HEK293 (cell line): ENCODE results near the gene LONP2.

Experiments
- CTCF ChIP-seq: fragments of 450-650 bp; formaldehyde crosslinking; IDR thresholded peaks from 2 replicates; pipeline ENCODE4 v1.5.1; 2016; ENCODE audit warnings: missing biosample characterization, missing genetic modification characterization
- REPIN1 ChIP-seq: fragments of 450-650 bp; formaldehyde crosslinking; IDR thresholded peaks from 2 replicates; pipeline ENCODE4 v1.5.1; 2017; ENCODE audit warnings: missing biosample characterization, missing genetic modification characterization, low read depth
- WT1 ChIP-seq: fragments of 450-650 bp; formaldehyde crosslinking; IDR thresholded peaks from 2 replicates; pipeline ENCODE4 v1.5.1; 2016; ENCODE audit warnings: missing biosample characterization, missing genetic modification characterization
- YY1 ChIP-seq: fragments of 450-650 bp; formaldehyde crosslinking; IDR thresholded peaks from 2 replicates; pipeline ENCODE4 v1.5.1; 2018; ENCODE audit warnings: missing biosample characterization, missing genetic modification characterization
- ZBTB11 ChIP-seq: fragments of 450-650 bp; formaldehyde crosslinking; conservative IDR thresholded peaks from 2 replicates; pipeline ENCODE4 v1.5.1; 2016; ENCODE audit warnings: low read depth, missing biosample characterization, missing genetic modification characterization
- ZNF211 ChIP-seq: fragments of 450-650 bp; formaldehyde crosslinking; IDR thresholded peaks from 2 replicates; pipeline ENCODE4 v1.5.1; 2016; ENCODE audit warnings: low read depth, missing biosample characterization, missing genetic modification characterization
- ZNF274 ChIP-seq, 2 experiments: fragments of 200-500 bp in 1 of 2; fragments of 450-650 bp in 1 of 2; sonication (Bioruptor generic) in 1 of 2; formaldehyde crosslinking in 1 of 2; IDR thresholded peaks; 2 replicates each; pipeline versions ENCODE4 v1.5.1 to v1.6.1; 2014 to 2016; ENCODE audit warnings: borderline replicate concordance in 1 of 2, inconsistent platforms in 1 of 2, low read length in 1 of 2, missing biosample characterization in 1 of 2, missing genetic modification characterization in 1 of 2
- ZNF518A ChIP-seq: fragments of 450-650 bp; formaldehyde crosslinking; conservative IDR thresholded peaks from 2 replicates; pipeline ENCODE4 v1.5.1; 2016; ENCODE audit warnings: low read depth, missing biosample characterization, missing genetic modification characterization
- ZNF660 ChIP-seq: fragments of 450-650 bp; IDR thresholded peaks from 2 replicates; pipeline ENCODE4 v1.5.1; 2018; ENCODE audit warnings: missing biosample characterization, mild to moderate bottlenecking, missing genetic modification characterization

DNA sequence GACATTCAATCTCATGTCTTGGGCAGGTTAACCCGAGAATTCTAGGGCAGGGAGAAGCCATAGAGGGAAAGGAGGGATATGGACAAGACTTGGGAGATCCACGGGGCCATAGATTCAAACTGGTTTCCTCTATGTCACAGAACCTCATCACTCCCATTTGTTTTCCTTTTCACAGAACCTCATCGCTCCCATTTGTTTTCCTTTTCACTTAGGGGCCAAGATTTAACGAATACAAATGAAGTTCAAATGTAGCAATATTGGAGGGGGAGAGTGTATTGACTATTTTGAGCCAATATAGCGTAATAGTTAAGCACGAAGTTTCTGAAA lies 39.3 kb upstream of the LONP2 start:
- TF ChIP-seq CTCF (tag by site-specific recombination) (no peak), YY1 (tag by site-specific recombination) (no peak), WT1 (tag by site-specific recombination) (no peak), ZNF518A (tag by site-specific recombination) (no peak), ZBTB11 (no peak), ZNF274 (IDR thresholded peaks at IDR 0.05; ENCODE audit: low read length) (no peak), ZNF274 (tag by site-specific recombination; IDR thresholded peaks at IDR 0.05; ENCODE audit: borderline replicate concordance) (no peak), REPIN1 (no peak), ZNF211 (no peak), ZNF660 (tag by site-specific recombination) (no peak)
